Upper lobe of left lung (tissue), 4 donors: ENCODE data around the gene SEPTIN2.

ENCODE experiments used
- EP300 ChIP-seq, 4 donors: sonication (generic); formaldehyde crosslinking; IDR thresholded peaks; one replicate each; pipeline ENCODE4 v1.5.1; 2017; ENCODE audit warnings: antibody characterized with exemption in 4 of 4, control low read depth in 2 of 4
- POLR2A ChIP-seq, 4 donors: fragments of 450-650 bp; IDR thresholded peaks; one replicate each; pipeline ENCODE4 v1.5.1; 2016 to 2017; ENCODE audit warnings: antibody characterized with exemption in 4 of 4, mild to moderate bottlenecking in 2 of 4
- POLR2AphosphoS5 ChIP-seq, 2 donors: sonication (generic); formaldehyde crosslinking; IDR thresholded peaks; one replicate each; pipeline ENCODE4 v1.5.1; 2017; ENCODE audit warnings: antibody characterized with exemption in 2 of 2
- TF ChIP-seq, protein P1 (sequence below), 6 experiments: fragments of 450-650 bp in 4 of 6; fragments of 200-600 bp in 2 of 6; sonication (generic) in 2 of 6; IDR thresholded peaks; one replicate each; pipeline ENCODE4 v1.5.1; 2016 to 2019; ENCODE audit warnings: antibody characterized with exemption in 6 of 6

- TF ChIP-seq, protein P1, sequence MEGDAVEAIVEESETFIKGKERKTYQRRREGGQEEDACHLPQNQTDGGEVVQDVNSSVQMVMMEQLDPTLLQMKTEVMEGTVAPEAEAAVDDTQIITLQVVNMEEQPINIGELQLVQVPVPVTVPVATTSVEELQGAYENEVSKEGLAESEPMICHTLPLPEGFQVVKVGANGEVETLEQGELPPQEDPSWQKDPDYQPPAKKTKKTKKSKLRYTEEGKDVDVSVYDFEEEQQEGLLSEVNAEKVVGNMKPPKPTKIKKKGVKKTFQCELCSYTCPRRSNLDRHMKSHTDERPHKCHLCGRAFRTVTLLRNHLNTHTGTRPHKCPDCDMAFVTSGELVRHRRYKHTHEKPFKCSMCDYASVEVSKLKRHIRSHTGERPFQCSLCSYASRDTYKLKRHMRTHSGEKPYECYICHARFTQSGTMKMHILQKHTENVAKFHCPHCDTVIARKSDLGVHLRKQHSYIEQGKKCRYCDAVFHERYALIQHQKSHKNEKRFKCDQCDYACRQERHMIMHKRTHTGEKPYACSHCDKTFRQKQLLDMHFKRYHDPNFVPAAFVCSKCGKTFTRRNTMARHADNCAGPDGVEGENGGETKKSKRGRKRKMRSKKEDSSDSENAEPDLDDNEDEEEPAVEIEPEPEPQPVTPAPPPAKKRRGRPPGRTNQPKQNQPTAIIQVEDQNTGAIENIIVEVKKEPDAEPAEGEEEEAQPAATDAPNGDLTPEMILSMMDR (IDR thresholded peaks at IDR 0.05) = no peak
- TF ChIP-seq EP300 (IDR thresholded peaks at IDR 0.05) (no peak), POLR2A (IDR thresholded peaks at IDR 0.05) (no peak), POLR2AphosphoS5 (IDR thresholded peaks at IDR 0.05) (no peak)
Measured at GRCh38 chr2:241356871-241357260, 41.1 kb downstream of the SEPTIN2 start.
